ENCODE data around the gene GTSE1. TPM values are rescaled to one million over a fixed set of nuclear protein-coding genes. Genes with fewer than 3 reads are reported as not detected.

Gene GTSE1
- polyA plus RNA-seq, 1 donor (not counting 4 experiments of a cell fraction or from before 2014, with no cell fraction given): 4.7 TPM

GRCh38 chr22:46251266-46251665 is 45.4 kb upstream of the GTSE1 start:
- Histone ChIP-seq H3K36me3 (ENCODE audit: control insufficient read depth in 2 of 2, extremely low read depth in 1 of 2, insufficient read depth in 2 of 2, low read length in 2 of 2) (no peaks in the 10 kb centered on the region), H2AFZ (ENCODE audit: control insufficient read depth, low read length) (peak overlapping the region; percentile 92), H3K9me3 (ENCODE audit: control insufficient read depth, low read depth, low read length) (no peaks in the 10 kb centered on the region), H3K27ac (ENCODE audit: control insufficient read depth, insufficient read depth, low read length) (no peak overlapping the region), H4K20me1 (ENCODE audit: control insufficient read depth, extremely low read depth, insufficient read depth, low read length) (no peaks in the 10 kb centered on the region), H3K4me1 (ENCODE audit: control insufficient read depth, extremely low read depth, insufficient read depth, low read length) (peaks cover 14% of the 10 kb centered on the region), H3K4me2 (ENCODE audit: control insufficient read depth, extremely low read depth, insufficient read depth, low read depth, low read length) (peak overlapping the region; percentile 92), H3K9ac (ENCODE audit: control insufficient read depth, extremely low read depth, insufficient read depth, low read length) (no peak overlapping the region), H3K9me1 (ENCODE audit: control insufficient read depth, extremely low read depth, insufficient read depth, low read length) (no peaks in the 10 kb centered on the region), H3K4me3 (ENCODE audit: control insufficient read depth in 2 of 3, extremely low read depth in 1 of 3, insufficient read depth in 2 of 3, low read depth in 1 of 3, low read length in 3 of 3) (peak overlapping the region; percentile 78 to 94 (median 84)), H3K79me2 (ENCODE audit: control insufficient read depth, insufficient read depth, low read length) (no peaks in the 10 kb centered on the region), H3K27me3 (ENCODE audit: control insufficient read depth, extremely low read depth, insufficient read depth, low read length) (no peaks in the 10 kb centered on the region)
- TF ChIP-seq EZH2 (IDR thresholded peaks at IDR 0.05; ENCODE audit: low read length) (no peak), CTCF (optimal IDR thresholded peaks at IDR 0.05 in 1 of 3, IDR thresholded peaks at IDR 0.05 in 1 of 3, conservative IDR thresholded peaks at IDR 0.05 in 1 of 3; ENCODE audit: extremely low read depth in 1 of 3, insufficient read depth in 2 of 3, low read length in 3 of 3) (no peak)
- FAIRE-seq: no peak
- no peak for DNase-seq (ENCODE audit: low read depth, low spot score)
- dilution Hi-C loops (cut with MboI; ENCODE audit: extremely low pct_ligation_motif_present, low sequenced_read_pairs): no loop called here

GRCh38 chr22:46251816-46252380 is 44.8 kb upstream of the GTSE1 start:
- no peaks in the 10 kb centered on the region for H3K36me3 ChIP-seq (ENCODE audit: control insufficient read depth in 2 of 2, extremely low read depth in 1 of 2, insufficient read depth in 2 of 2, low read length in 2 of 2)
- no peaks in the 10 kb centered on the region for H4K20me1 ChIP-seq (ENCODE audit: control insufficient read depth, extremely low read depth, insufficient read depth, low read length)
- H3K27me3 ChIP-seq (ENCODE audit: control insufficient read depth, extremely low read depth, insufficient read depth, low read length): no peaks in the 10 kb centered on the region
- peaks cover 14% of the 10 kb centered on the region for H3K4me1 ChIP-seq (ENCODE audit: control insufficient read depth, extremely low read depth, insufficient read depth, low read length)
- no peaks in the 10 kb centered on the region for H3K9me3 ChIP-seq (ENCODE audit: control insufficient read depth, low read depth, low read length)
- H3K4me3 ChIP-seq (ENCODE audit: control insufficient read depth in 2 of 3, extremely low read depth in 1 of 3, insufficient read depth in 2 of 3, low read depth in 1 of 3, low read length in 3 of 3): no peak overlapping the region
- H3K9me1 ChIP-seq (ENCODE audit: control insufficient read depth, extremely low read depth, insufficient read depth, low read length): no peaks in the 10 kb centered on the region
- DNase-seq (ENCODE audit: low read depth, low spot score) (no peak), FAIRE-seq (no peak)
- TF ChIP-seq CTCF (optimal IDR thresholded peaks at IDR 0.05 in 1 of 3, IDR thresholded peaks at IDR 0.05 in 1 of 3, conservative IDR thresholded peaks at IDR 0.05 in 1 of 3; ENCODE audit: extremely low read depth in 1 of 3, insufficient read depth in 2 of 3, low read length in 3 of 3) (no peak), EZH2 (IDR thresholded peaks at IDR 0.05; ENCODE audit: low read length) (no peak)
- no peak overlapping the region for H3K4me2 ChIP-seq (ENCODE audit: control insufficient read depth, extremely low read depth, insufficient read depth, low read depth, low read length)
- no peak overlapping the region for H3K27ac ChIP-seq (ENCODE audit: control insufficient read depth, insufficient read depth, low read length)
- no peak overlapping the region for H2AFZ ChIP-seq (ENCODE audit: control insufficient read depth, low read length)
- no peak overlapping the region for H3K9ac ChIP-seq (ENCODE audit: control insufficient read depth, extremely low read depth, insufficient read depth, low read length)
- dilution Hi-C loops (cut with MboI; ENCODE audit: extremely low pct_ligation_motif_present, low sequenced_read_pairs): no loop called here
- H3K79me2 ChIP-seq (ENCODE audit: control insufficient read depth, insufficient read depth, low read length): no peaks in the 10 kb centered on the region
